GM12878 (cell line): ENCODE measurements around the gene HS6ST3. TPM values are rescaled to one million over a fixed set of nuclear protein-coding genes. Genes with fewer than 3 reads are reported as not detected.
A peak's percentile ranks its signal among the peaks of the same experiment; 100 is the strongest.

ENCODE experiments used
- ATAC-seq: fragments of 200-7000 bp; cut with Tn5 transposase; 3 replicates; pipeline ENCODE4 v1.9.1; 2020; ENCODE audit warnings: mild to moderate bottlenecking, moderate library complexity
- BruUV-seq: library from RNA; stranded (reverse); fragments of 400-500 nt; replicated peaks from 2 replicates; lab custom pipeline; 2021; lab: Mats Ljungman, UMichigan
- CTCF ChIA-PET: fragments of 300-600 bp; sonication (Branson Sonifier 250); formaldehyde crosslinking; extraction: SDS; loops from one replicate; lab custom pipeline; 2021; ENCODE audit warnings: inconsistent platforms; lab: Yijun Ruan, JAX
- POLR2A ChIA-PET: fragments of 350-600 bp; formaldehyde crosslinking; extraction: SDS; loops from one replicate; lab custom pipeline; 2021; ENCODE audit warnings: inconsistent platforms; lab: Charles Lee
- RAD21 ChIA-PET: fragments of 300-600 bp; sonication (Branson Sonifier 250); formaldehyde crosslinking; loops from one replicate; lab custom pipeline; 2023; ENCODE audit warnings: antibody characterized with exemption; ENCODE audit not compliant: unreplicated experiment; lab: Charles Lee
- SMC1A ChIA-PET: fragments of 300-600 bp; sonication (Branson Sonifier 250); formaldehyde crosslinking; loops from one replicate; lab custom pipeline; 2023; ENCODE audit not compliant: unreplicated experiment, uncharacterized antibody; lab: Charles Lee
- DNase-seq: peaks from one replicate; pipeline ENCODE4 v3.0.0-alpha.2; 2011; ENCODE audit warnings: low read depth, low spot score
- FAIRE-seq: peaks from 3 replicates; lab custom pipeline; 2011; peaks lifted over from hg19 to GRCh38; lab: Jason Lieb, UNC
- H2AFZ ChIP-seq: 2 replicates; pipeline ENCODE4 v1.6.0; 2011; ENCODE audit warnings: low read depth, low read length, control low read depth; ENCODE audit not compliant: control insufficient read depth
- H3K27ac ChIP-seq: 2 replicates; pipeline ENCODE4 v1.5.1; 2011; ENCODE audit warnings: control low read depth; ENCODE audit not compliant: control insufficient read depth, insufficient read depth
- H3K27me3 ChIP-seq, 2 experiments: replicated peaks in 1 of 2; 2 replicates each; pipeline versions ENCODE4 v1.6.0 to v1.6.1; 2011; ENCODE audit warnings: low read length in 1 of 2; ENCODE audit not compliant: control insufficient read depth in 2 of 2, insufficient read depth in 2 of 2
- H3K36me3 ChIP-seq, 2 experiments: 2 replicates each; pipeline ENCODE4 v1.5.1; 2011; ENCODE audit warnings: low read length in 1 of 2; ENCODE audit not compliant: control insufficient read depth in 2 of 2, insufficient read depth in 2 of 2
- H3K4me1 ChIP-seq: 2 replicates; pipeline ENCODE4 v1.6.1; 2011; ENCODE audit warnings: mild to moderate bottlenecking, low read length, moderate library complexity, mixed read lengths; ENCODE audit not compliant: control insufficient read depth, insufficient read depth
- H3K4me2 ChIP-seq: 2 replicates; pipeline ENCODE4 v1.6.0; 2011; ENCODE audit warnings: control low read depth; ENCODE audit not compliant: control insufficient read depth, insufficient read depth
- H3K4me3 ChIP-seq: fragments of 200-600 bp; sonication (generic); 2 replicates; pipeline ENCODE4 v1.5.1; 2016
- H3K79me2 ChIP-seq: 2 replicates; pipeline ENCODE4 v1.6.0; 2011; ENCODE audit warnings: low read length; ENCODE audit not compliant: control insufficient read depth, insufficient read depth
- H3K9ac ChIP-seq: 2 replicates; pipeline ENCODE4 v1.8.0; 2011; ENCODE audit warnings: low read length, control low read depth, mixed read lengths; ENCODE audit not compliant: control insufficient read depth, insufficient read depth
- H3K9me3 ChIP-seq: replicated peaks from 3 replicates; pipeline ENCODE4 v1.5.1; 2011; ENCODE audit warnings: mild to moderate bottlenecking, low read length; ENCODE audit not compliant: control insufficient read depth, insufficient read depth
- H4K20me1 ChIP-seq: 2 replicates; pipeline ENCODE4 v1.6.0; 2011; ENCODE audit not compliant: control insufficient read depth, insufficient read depth
- ASH2L ChIP-seq: fragments of 300-600, 200-600 bp; sonication (generic); IDR thresholded peaks from 2 replicates; pipeline ENCODE4 v1.6.1; 2017; ENCODE audit warnings: low read depth, mild to moderate bottlenecking, borderline replicate concordance
- CBX5 ChIP-seq: sonication (generic); IDR thresholded peaks from 2 replicates; pipeline ENCODE4 v1.6.1; 2016; ENCODE audit warnings: low read depth, moderate library complexity, mild to moderate bottlenecking, inconsistent platforms
- CHD2 ChIP-seq: IDR thresholded peaks from 2 replicates; pipeline ENCODE4 v1.6.1; 2011; ENCODE audit warnings: low read depth, low read length, improper control_type of control experiment, borderline replicate concordance
- YBX1 ChIP-seq: fragments of 450-650 bp; IDR thresholded peaks from 2 replicates; pipeline ENCODE4 v1.6.1; 2016; ENCODE audit warnings: antibody characterized with exemption
- WGBS: methylation state at CpG from one replicate; pipeline ENCODE4 v1.1.6; 2016; ENCODE audit warnings: low lambda C conversion rate; ENCODE audit not compliant: insufficient replicate concordance, insufficient coverage; ENCODE audit errors: missing lambda C conversion rate; 5-methylcytosine and 5-hydroxymethylcytosine counted together
- in situ Hi-C: fragments of 300-500 bp; cut with MboI; formaldehyde crosslinking; loops from 9 replicates; pipeline ENCODE4 v1.14.3; 2018; ENCODE audit warnings: mixed read lengths
- intact Hi-C: fragments of 100-400 bp; cut with micrococcal nuclease; formaldehyde crosslinking; loops from one replicate; pipeline ENCODE4 v1.14.2; 2022; ENCODE audit not compliant: unreplicated experiment
- polyA plus RNA-seq, 11 experiments: library from polyadenylated mRNA; depleted of rRNA in 4 of 11; unstranded in 6 of 11; stranded (reverse) in 5 of 11; fragments of >200 nt; fragmentation: Nextera tagmentation in 4 of 11; fragmentation: Illumina TruSeq in 1 of 11; extraction: Ambion mirVana in 4 of 11; extraction: Trizol in 1 of 11; gene quantifications; 1 replicate in 1 of 11; 2 replicates in 10 of 11; pipeline versions ENCODE4 v1.2.1 to v1.2.3, GENCODE V29; 2011 to 2016; ENCODE audit warnings: inconsistent platforms in 2 of 11, missing spikeins in 2 of 11, low read depth in 1 of 11
- total RNA-seq, 4 experiments: library from RNA; depleted of rRNA in 3 of 4; stranded (reverse); fragments of >200 nt in 3 of 4; fragmentation: Illumina TruSeq in 1 of 4; extraction: Trizol in 1 of 4; gene quantifications; 2 replicates each; pipeline versions ENCODE4 v1.2.1 to v1.2.3, GENCODE V29; 2013 to 2021

The HS6ST3 gene
- total and polyA plus RNA-seq, 10 of the 15 experiments (the other 5 are each of a cell fraction or from before 2014, with no cell fraction given) = under 0.01 to 2.9 TPM; not detected in 8

DNA sequence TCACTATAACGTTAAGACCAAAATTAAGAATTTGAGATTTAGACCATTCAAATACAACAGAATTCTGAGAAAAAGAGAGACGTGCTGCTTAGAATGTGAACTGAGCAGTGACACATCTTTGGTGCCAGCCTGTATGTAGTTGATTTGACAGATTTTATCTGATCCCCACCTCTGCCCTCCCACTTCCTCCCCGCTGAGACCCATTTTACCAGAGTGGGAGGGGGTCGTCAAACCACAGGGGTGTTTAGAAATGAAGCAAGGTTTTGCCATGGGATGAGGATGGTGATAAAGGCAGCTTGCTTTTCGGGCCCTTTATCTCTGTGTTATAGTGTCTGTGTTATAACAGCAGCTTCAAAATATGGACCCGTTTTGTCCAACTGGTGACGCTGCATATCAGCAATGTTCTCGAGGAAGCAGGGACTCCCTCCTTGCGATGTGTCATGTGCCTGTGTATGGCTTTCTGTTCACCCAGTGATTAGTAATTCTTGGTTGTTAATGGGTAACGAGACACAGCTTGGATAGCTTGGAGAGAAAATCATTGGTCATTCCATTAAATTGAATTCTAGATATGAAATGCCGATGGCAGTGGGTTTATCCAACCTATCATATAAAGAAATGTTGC, 125.0 kb downstream of the HS6ST3 start:
- H3K27me3 ChIP-seq = no peaks in the 10 kb centered on the region
- no peak overlapping the region for H3K9ac ChIP-seq
- SMC1A ChIA-PET = interaction anchor here (0.7 to 0.8 kb wide), 2 partner anchors 11 to 1174 kb away, joined by 3 read pairs; no protein-coding TSS in a partner anchor
- H2AFZ ChIP-seq = no peak overlapping the region
- TF ChIP-seq CHD2 (no peak), YBX1 (no peak), CBX5 (no peak)
- no peaks in the 10 kb centered on the region for H4K20me1 ChIP-seq
- no peaks in the 10 kb centered on the region for H3K9me3 ChIP-seq
- in situ Hi-C loops = no loop called here
- no TSS peak for BruUV-seq
- H3K4me3 ChIP-seq = no peak overlapping the region
- no peaks in the 10 kb centered on the region for H3K36me3 ChIP-seq
- DNase-seq (no peak), ATAC-seq (no peak), FAIRE-seq (peak; percentile 38)
- H3K27ac ChIP-seq = no peak overlapping the region
- WGBS = 39% methylated on average over 11 of the region's 11 CpGs
- intact Hi-C loops = no loop called here
- H3K4me2 ChIP-seq = no peak overlapping the region
- POLR2A ChIA-PET = no interaction called here
- CTCF ChIA-PET = interaction anchor here (1.7 kb wide), 1 partner anchor 12 kb away, joined by 4 read pairs; no protein-coding TSS in a partner anchor
- H3K79me2 ChIP-seq = no peaks in the 10 kb centered on the region
- H3K4me1 ChIP-seq = no peaks in the 10 kb centered on the region
- RAD21 ChIA-PET = no interaction called here

- no peak for TF ChIP-seq ASH2L
- ChIA-PET POLR2A (no interaction called here), CTCF (no interaction called here), SMC1A (no interaction called here), RAD21 (no interaction called here)
- Histone ChIP-seq H3K9me3 (no peaks in the 10 kb centered on the region), H3K9ac (no peak overlapping the region), H2AFZ (no peak overlapping the region), H3K4me3 (no peak overlapping the region), H3K27ac (no peak overlapping the region), H4K20me1 (no peaks in the 10 kb centered on the region), H3K4me1 (no peaks in the 10 kb centered on the region), H3K27me3 (no peaks in the 10 kb centered on the region), H3K79me2 (no peaks in the 10 kb centered on the region), H3K4me2 (no peak overlapping the region), H3K36me3 (no peaks in the 10 kb centered on the region)
- ATAC-seq = no peak
- in situ Hi-C loops = no loop called here
- 29% methylated on average over 6 of the region's 6 CpGs for WGBS
- BruUV-seq = no TSS peak
- FAIRE-seq = no peak
- intact Hi-C loops = no loop called here
- DNase-seq = no peak
Observed at GRCh38 chr13:96216543-96216942, 126.6 kb downstream of the HS6ST3 start.
